HEK293T (cell line): ENCODE data around the gene APLN.

Experiments
- BHLHE40 ChIP-seq: fragments of 450-650 bp; IDR thresholded peaks from 2 replicates; pipeline ENCODE4 v1.6.1; 2016; ENCODE audit warnings: mild to moderate bottlenecking, moderate library complexity, borderline replicate concordance
- CTBP1 ChIP-seq: fragments of 450-650 bp; IDR thresholded peaks from 2 replicates; pipeline ENCODE4 v1.6.1; 2016; ENCODE audit warnings: borderline replicate concordance
- ELF4 ChIP-seq: fragments of 450-650 bp; IDR thresholded peaks from 2 replicates; pipeline ENCODE4 v1.6.1; 2017; ENCODE audit warnings: antibody characterized with exemption
- FOXA1 ChIP-seq: fragments of 450-650 bp; IDR thresholded peaks from 2 replicates; pipeline ENCODE4 v1.6.1; 2016; ENCODE audit warnings: mild to moderate bottlenecking
- FOXK2 ChIP-seq: fragments of 450-650 bp; IDR thresholded peaks from 2 replicates; pipeline ENCODE4 v1.6.1; 2016; ENCODE audit warnings: mild to moderate bottlenecking
- FOXM1 ChIP-seq: fragments of 450-650 bp; IDR thresholded peaks from 2 replicates; pipeline ENCODE4 v1.6.1; 2017; ENCODE audit warnings: mild to moderate bottlenecking, borderline replicate concordance
- HDGF ChIP-seq: fragments of 450-650 bp; IDR thresholded peaks from 2 replicates; pipeline ENCODE4 v1.6.1; 2017; ENCODE audit warnings: antibody characterized with exemption, borderline replicate concordance
- LEF1 ChIP-seq: fragments of 450-650 bp; IDR thresholded peaks from 2 replicates; pipeline ENCODE4 v1.6.1; 2017; ENCODE audit warnings: mild to moderate bottlenecking, borderline replicate concordance
- SP1 ChIP-seq: fragments of 450-650 bp; IDR thresholded peaks from 2 replicates; pipeline ENCODE4 v1.6.1; 2017
- SUZ12 ChIP-seq: fragments of 450-650 bp; IDR thresholded peaks from 2 replicates; pipeline ENCODE4 v1.6.1; 2016; ENCODE audit warnings: mild to moderate bottlenecking
- ZNF384 ChIP-seq: fragments of 450-650 bp; IDR thresholded peaks from 2 replicates; pipeline ENCODE4 v1.6.1; 2016
- TF ChIP-seq, protein P1 (sequence below): fragments of 450-650 bp; IDR thresholded peaks from 2 replicates; pipeline ENCODE4 v1.6.1; 2016

DNA sequence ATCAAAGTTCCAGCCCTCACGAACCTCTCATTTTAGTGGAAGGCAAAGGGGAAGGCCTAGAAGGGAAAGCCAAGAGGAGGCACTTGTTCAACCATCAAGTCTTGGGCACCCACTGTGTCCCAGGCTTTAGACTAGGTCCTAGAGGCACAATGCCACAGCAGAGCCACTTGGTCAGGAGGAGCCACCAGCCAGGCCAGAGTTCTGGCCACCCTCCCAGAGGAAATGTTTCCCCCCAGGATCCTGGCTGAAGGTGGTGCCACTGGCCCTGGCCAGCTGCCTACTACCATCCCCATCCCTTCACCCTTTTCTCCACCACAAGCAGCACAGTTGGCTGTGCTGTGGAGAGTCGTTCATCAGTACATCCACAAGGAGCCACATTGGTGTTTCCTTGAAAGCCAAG lies 49.7 kb upstream of the APLN start:
- TF ChIP-seq ELF4 (no peak), BHLHE40 (no peak), FOXA1 (no peak), SP1 (no peak), FOXM1 (no peak), FOXK2 (no peak), ZNF384 (no peak), SUZ12 (no peak), CTBP1 (no peak), HDGF (no peak), LEF1 (no peak)
- TF ChIP-seq, protein P1, sequence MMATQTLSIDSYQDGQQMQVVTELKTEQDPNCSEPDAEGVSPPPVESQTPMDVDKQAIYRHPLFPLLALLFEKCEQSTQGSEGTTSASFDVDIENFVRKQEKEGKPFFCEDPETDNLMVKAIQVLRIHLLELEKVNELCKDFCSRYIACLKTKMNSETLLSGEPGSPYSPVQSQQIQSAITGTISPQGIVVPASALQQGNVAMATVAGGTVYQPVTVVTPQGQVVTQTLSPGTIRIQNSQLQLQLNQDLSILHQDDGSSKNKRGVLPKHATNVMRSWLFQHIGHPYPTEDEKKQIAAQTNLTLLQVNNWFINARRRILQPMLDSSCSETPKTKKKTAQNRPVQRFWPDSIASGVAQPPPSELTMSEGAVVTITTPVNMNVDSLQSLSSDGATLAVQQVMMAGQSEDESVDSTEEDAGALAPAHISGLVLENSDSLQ, result no peak
